Measurements from ENCODE around the gene GPS2.
"Not testable (repeated sequence)": the region's sequence is repeated elsewhere in the genome, so short reads cannot be mapped to it uniquely, and the experiment has no call there.

GPS2 gene

DNA sequence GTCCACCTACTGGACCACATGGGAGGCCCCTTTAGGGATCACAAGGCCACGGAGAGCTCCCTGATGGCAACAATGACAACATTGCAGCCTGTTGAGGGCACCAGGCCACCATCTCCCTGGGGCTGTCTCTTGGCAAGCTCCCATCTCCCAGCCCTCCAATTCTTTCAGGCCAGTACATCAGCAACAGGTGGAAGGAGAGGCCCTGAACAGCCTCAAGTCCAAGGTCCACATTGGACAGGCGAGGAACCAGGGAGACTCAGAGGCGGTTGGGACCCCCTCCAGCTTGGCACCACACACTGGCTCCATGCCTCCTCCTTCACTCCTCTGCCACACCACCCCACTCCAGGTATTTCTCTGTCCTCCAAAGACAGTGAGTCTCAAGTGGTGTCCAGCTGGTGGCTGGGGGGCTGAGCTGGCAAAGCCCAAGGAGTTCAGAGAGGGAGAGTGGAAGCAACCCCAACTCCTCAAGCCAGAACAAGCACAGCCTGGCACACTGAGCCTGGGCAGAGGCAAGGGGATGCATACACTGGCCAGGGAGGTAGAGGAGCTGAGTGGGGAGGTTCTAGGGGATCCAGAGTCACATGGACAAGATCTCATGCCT is 19.9 kb upstream of the GPS2 start:
- H3K4me3 ChIP-seq (ENCODE audit: low read depth, low read length), result no peak overlapping the region
- TF ChIP-seq, protein P1, sequence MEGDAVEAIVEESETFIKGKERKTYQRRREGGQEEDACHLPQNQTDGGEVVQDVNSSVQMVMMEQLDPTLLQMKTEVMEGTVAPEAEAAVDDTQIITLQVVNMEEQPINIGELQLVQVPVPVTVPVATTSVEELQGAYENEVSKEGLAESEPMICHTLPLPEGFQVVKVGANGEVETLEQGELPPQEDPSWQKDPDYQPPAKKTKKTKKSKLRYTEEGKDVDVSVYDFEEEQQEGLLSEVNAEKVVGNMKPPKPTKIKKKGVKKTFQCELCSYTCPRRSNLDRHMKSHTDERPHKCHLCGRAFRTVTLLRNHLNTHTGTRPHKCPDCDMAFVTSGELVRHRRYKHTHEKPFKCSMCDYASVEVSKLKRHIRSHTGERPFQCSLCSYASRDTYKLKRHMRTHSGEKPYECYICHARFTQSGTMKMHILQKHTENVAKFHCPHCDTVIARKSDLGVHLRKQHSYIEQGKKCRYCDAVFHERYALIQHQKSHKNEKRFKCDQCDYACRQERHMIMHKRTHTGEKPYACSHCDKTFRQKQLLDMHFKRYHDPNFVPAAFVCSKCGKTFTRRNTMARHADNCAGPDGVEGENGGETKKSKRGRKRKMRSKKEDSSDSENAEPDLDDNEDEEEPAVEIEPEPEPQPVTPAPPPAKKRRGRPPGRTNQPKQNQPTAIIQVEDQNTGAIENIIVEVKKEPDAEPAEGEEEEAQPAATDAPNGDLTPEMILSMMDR (IDR thresholded peaks at IDR 0.05; ENCODE audit: low read depth, low read length), result no peak

DNA sequence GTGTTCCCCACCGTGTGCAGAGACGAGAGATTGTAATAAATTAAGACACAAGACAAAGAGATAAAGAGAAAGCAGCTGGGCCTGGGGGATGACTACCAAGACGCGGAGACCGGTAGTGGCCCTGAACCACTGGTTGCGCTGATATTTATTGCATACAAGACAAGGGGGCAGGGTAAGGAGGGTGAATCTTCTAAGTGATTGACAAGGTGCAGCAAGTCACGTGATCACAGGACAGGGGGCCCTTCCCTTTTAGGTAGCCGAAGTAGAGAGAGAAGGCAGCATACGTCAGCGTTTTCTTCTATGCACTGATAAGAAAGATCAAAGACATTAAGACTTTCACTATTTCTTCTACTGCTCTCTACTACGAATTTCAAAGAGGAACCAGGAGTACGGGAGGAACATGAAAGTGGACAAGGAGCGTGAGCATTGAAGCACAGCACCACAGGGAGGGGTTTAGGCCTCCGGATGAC is 17.5 kb upstream of the GPS2 start:
- H3K4me3 ChIP-seq (ENCODE audit: low read depth, low read length), result not testable (repeated sequence)

DNA sequence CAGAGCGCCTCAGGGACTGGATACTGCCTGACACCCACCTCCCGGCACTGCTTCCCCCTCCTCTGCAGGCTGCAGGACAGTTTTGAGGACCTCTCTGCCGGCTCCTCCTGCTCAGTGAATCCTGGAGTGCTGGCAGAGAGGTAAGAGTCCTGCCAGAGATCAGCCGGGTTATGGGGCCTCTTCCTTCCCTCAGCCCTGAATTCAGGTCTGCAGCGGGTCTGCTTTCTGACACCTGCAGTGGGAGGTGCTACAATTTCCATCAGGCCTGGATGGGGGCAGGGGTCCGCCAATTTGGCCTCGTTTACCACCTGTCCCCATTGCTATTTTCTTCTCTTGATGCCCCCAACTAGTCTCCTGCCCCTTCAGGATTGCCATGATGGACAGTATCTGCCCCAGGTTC is 17.0 kb upstream of the GPS2 start:
- no peak overlapping the region for H3K4me3 ChIP-seq (ENCODE audit: low read depth, low read length)
- TF ChIP-seq, protein P1 (IDR thresholded peaks at IDR 0.05; ENCODE audit: low read depth, low read length), result no peak

DNA sequence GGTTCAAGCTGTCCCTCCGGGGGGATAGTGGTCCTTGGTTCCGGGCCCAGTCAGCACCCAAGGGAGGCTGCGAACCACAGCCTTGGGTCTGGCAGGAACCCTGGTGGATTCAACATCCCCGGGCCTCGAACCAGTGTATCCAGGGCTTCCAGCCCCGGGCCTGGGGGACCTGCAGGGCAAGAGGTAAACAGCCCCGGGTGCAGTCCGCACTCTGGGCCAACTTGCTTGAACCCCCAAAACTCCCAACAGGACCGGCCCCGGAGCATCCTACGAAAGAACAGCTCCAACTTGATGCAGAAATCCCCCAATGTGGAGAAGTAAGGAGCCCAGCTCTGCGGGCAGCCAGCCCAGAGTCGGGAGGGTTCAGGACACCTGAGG is 15.5 kb upstream of the GPS2 start:
- peak overlapping the region; percentile 84 for H3K4me3 ChIP-seq (ENCODE audit: low read depth, low read length)
- TF ChIP-seq, protein P1 (IDR thresholded peaks at IDR 0.05; ENCODE audit: low read depth, low read length), result no peak

DNA sequence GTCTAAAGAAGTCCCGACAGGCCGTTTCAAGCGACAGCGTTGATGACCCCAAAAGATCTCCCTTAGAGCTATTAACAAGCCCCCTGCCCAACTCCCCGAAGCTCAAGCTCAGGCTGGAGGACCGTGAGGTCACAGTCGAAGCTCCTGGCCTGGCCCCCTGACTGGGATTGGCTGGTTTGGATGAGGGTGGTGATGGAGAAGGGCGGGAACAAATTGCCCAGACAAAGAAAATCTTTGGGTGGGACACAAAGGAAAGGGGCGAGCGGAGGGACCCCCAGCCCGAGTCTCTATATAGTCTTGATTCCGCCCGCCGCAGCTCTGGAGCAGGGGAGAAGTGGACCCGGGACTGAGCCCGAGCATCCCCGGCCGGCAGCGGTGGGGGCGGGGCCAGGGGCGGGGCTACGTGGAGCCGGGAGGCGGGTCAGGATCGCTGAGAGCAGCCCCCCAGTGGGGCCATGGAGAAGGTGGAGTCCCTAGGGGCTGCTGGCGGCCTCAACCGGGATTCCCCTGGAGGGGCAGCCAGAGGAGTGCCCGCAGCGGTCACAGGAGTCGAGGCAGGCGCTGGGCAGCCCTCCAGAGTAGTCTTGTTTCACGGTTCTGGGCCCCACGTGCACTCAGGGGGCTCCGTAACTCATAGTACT is 15.0 kb upstream of the GPS2 start:
- TF ChIP-seq, protein P1 (IDR thresholded peaks at IDR 0.05; ENCODE audit: low read depth, low read length), result no peak
- peak overlapping the region; percentile 84 for H3K4me3 ChIP-seq (ENCODE audit: low read depth, low read length)

DNA sequence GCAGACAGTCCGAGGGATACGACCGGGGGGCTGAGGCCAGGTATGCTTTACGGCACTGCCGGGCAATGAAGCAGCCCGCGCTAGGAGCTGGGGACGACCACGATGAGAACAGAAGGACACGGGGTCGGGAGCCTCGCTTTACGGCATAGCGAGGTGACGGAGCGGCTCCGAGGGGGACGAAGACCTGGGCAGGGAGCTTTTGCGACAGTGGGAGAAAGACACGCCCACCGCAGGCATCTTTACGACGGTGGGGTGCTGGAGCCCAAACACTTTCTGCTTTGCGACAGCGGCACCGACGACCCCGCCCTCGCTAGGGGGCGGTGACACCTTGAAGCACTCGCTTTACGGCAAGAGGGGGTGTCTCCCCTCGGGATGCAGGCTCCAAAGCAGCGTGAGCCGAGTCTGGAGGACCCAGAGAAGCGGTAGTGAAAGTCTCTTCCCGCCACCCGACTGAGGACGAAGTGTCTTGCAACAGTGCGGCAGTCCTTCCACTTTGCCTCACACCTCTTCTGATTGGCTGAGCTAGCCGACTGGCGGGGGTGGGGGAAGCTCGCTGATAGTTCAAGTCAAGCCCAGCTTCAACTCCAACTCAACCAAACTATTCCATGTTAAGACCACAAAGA is 14.3 kb upstream of the GPS2 start:
- peak overlapping the region; percentile 84 for H3K4me3 ChIP-seq (ENCODE audit: low read depth, low read length)
- TF ChIP-seq, protein P1 (IDR thresholded peaks at IDR 0.05; ENCODE audit: low read depth, low read length), result no peak

DNA sequence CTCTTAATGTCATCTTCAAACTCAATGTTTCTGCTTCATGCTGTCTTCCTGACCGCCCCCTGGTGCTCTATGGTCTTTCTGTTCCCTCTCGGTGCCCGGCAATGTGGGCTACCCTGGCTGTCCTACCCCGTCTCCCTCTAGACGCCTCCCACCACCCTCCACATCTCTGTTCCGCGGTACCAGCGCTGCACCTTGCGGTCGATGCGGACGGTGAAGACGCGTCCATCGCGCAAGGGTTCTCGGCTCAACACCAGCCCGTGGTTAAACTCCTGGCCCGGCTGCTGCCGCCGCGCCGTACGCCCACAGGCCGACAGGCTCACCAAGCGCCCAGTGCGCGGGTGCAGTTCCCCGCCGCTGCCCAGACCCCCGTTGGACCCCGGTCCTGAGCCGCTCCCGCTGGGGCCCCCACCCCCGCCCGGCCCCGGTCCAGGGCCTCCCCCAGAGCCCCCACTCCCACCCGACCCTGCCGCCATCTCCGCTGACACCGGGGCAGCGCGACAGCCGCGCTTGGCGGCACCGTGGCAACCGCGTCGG is 13.7 kb upstream of the GPS2 start, which contains the start of gene NEURL4:
Gene NEURL4 (minus strand): TSS at position 496 of the 534 bp plus-strand sequence. CDS start 23 bp downstream, at position 473.
- TF ChIP-seq, protein P1 (IDR thresholded peaks at IDR 0.05; ENCODE audit: low read depth, low read length), result no peak
- peak within 1 kb of the TSS; percentile 84 for H3K4me3 ChIP-seq (ENCODE audit: low read depth, low read length)
